ENCODE measurements around the gene NOS3. TPM values are rescaled to one million over a fixed set of nuclear protein-coding genes. Genes with fewer than 3 reads are reported as not detected.
A peak's percentile ranks its signal among the peaks of the same experiment; 100 is the strongest.

Gene NOS3
- total RNA-seq, 2 experiments from 2014 or later: 5.4 to 6.2 TPM

- Mint-ChIP-seq H3K9me3 (no peaks in the 10 kb centered on the region), H3K4me1 (ENCODE audit: low read depth) (peaks cover 3% of the 10 kb centered on the region), H3K27ac (no peak overlapping the region), H3K4me3 (no peak overlapping the region), H3K27me3 (no peaks in the 10 kb centered on the region), H3K36me3 (ENCODE audit: low read depth) (no peaks in the 10 kb centered on the region)
- ChIA-PET POLR2A (interaction anchor here (0.6 to 1.1 kb wide), 3 partner anchors 11 to 142 kb away, joined by 3 to 4 read pairs (median 3); no protein-coding TSS in a partner anchor), CTCF (interaction anchor here (1.0 kb wide), 1 partner anchor 59 kb away, joined by 6 read pairs; no protein-coding TSS in a partner anchor)
- DNase-seq (peak; percentile 59), ATAC-seq (peak; percentile 77)
- TF ChIP-seq CTCF (IDR thresholded peaks at IDR 0.05): no peak
- intact Hi-C loops (cut with micrococcal nuclease): no loop called here
Observed at GRCh38 chr7:151051108-151051507, 60.3 kb downstream of the NOS3 start.

GRCh38 chr7:151053096-151053495, 62.3 kb downstream of the NOS3 start:
- CTCF ChIA-PET: no interaction called here
- POLR2A ChIA-PET: no interaction called here
- H3K27me3 Mint-ChIP-seq: no peaks in the 10 kb centered on the region
- H3K4me1 Mint-ChIP-seq (ENCODE audit: low read depth): peaks cover 14% of the 10 kb centered on the region
- H3K4me3 Mint-ChIP-seq: no peak overlapping the region
- no peak overlapping the region for H3K27ac Mint-ChIP-seq
- no peak for DNase-seq
- H3K36me3 Mint-ChIP-seq (ENCODE audit: low read depth): no peaks in the 10 kb centered on the region
- intact Hi-C loops (cut with micrococcal nuclease): no loop called here
- H3K9me3 Mint-ChIP-seq: no peaks in the 10 kb centered on the region
- no peak for TF ChIP-seq CTCF (IDR thresholded peaks at IDR 0.05)
- no peak for ATAC-seq

- H3K4me3 Mint-ChIP-seq: no peak overlapping the region
- no peak for TF ChIP-seq CTCF (IDR thresholded peaks at IDR 0.05)
- CTCF ChIA-PET: no interaction called here
Observed at GRCh38 chr7:151053751-151054150, 62.9 kb downstream of the NOS3 start.

GRCh38 chr7:151056283-151056665, 65.5 kb downstream of the NOS3 start:
- Mint-ChIP-seq H3K4me1 (ENCODE audit: low read depth) (peaks cover 30% of the 10 kb centered on the region), H3K27ac (no peak overlapping the region), H3K4me3 (peak overlapping the region; percentile 95), H3K9me3 (no peaks in the 10 kb centered on the region), H3K36me3 (ENCODE audit: low read depth) (no peaks in the 10 kb centered on the region), H3K27me3 (no peaks in the 10 kb centered on the region)
- intact Hi-C loops (cut with micrococcal nuclease): no loop called here
- TF ChIP-seq CTCF (IDR thresholded peaks at IDR 0.05): no peak
- ChIA-PET POLR2A (no interaction called here), CTCF (no interaction called here)
- DNase-seq (no peak), ATAC-seq (no peak)

More at GRCh38 chr7:151053751-151054150, 62.9 kb downstream of the NOS3 start:
- H3K9me3 Mint-ChIP-seq: no peaks in the 10 kb centered on the region
- POLR2A ChIA-PET: interaction anchor here (1.3 kb wide), 1 partner anchor 35 kb away, joined by 3 read pairs; no protein-coding TSS in a partner anchor
- no peaks in the 10 kb centered on the region for H3K27me3 Mint-ChIP-seq
- no peak for ATAC-seq
- DNase-seq: no peak
- H3K4me1 Mint-ChIP-seq (ENCODE audit: low read depth): peaks cover 15% of the 10 kb centered on the region
- intact Hi-C loops (cut with micrococcal nuclease): no loop called here
- H3K36me3 Mint-ChIP-seq (ENCODE audit: low read depth): no peaks in the 10 kb centered on the region
- no peak overlapping the region for H3K27ac Mint-ChIP-seq

GRCh38 chr7:151056666-151057505, 66.1 kb downstream of the NOS3 start:
- Mint-ChIP-seq H3K4me1 (ENCODE audit: low read depth) (peaks cover 36% of the 10 kb centered on the region), H3K36me3 (ENCODE audit: low read depth) (no peaks in the 10 kb centered on the region), H3K4me3 (peak overlapping the region; percentile 95), H3K27me3 (no peaks in the 10 kb centered on the region), H3K27ac (no peak overlapping the region), H3K9me3 (no peaks in the 10 kb centered on the region)
- POLR2A ChIA-PET: no interaction called here
- CTCF ChIA-PET: interaction anchor here (1.2 kb wide), 1 partner anchor 39 kb away, joined by 3 read pairs; no protein-coding TSS in a partner anchor
- DNase-seq (no peak), ATAC-seq (no peak)
- intact Hi-C loops (cut with micrococcal nuclease): no loop called here
- TF ChIP-seq CTCF (IDR thresholded peaks at IDR 0.05): no peak
